HUES48 (cell line): ENCODE data around the gene GTPBP2.

Experiments
- H3K27ac ChIP-seq: one replicate; pipeline ENCODE4 v1.7.0; 2013; ENCODE audit warnings: low read depth, low read length, inconsistent platforms
- H3K27me3 ChIP-seq: 2 replicates; pipeline ENCODE4 v1.6.1; 2013; ENCODE audit warnings: mild to moderate bottlenecking, low read length; ENCODE audit not compliant: control insufficient read depth, insufficient read depth
- H3K36me3 ChIP-seq: 2 replicates; pipeline ENCODE4 v1.6.1; 2013; ENCODE audit warnings: low read length; ENCODE audit not compliant: control insufficient read depth, insufficient read depth
- H3K4me1 ChIP-seq: 2 replicates; pipeline ENCODE4 v1.6.1; 2013; ENCODE audit warnings: mild to moderate bottlenecking, low read length; ENCODE audit not compliant: control insufficient read depth, insufficient read depth
- H3K4me3 ChIP-seq: 2 replicates; pipeline ENCODE4 v1.5.1; 2013; ENCODE audit warnings: mild to moderate bottlenecking, low read depth, low read length
- H3K9ac ChIP-seq: 2 replicates; pipeline ENCODE4 v1.6.1; 2013; ENCODE audit warnings: mild to moderate bottlenecking, low read depth, low read length, moderate library complexity
- H3K9me3 ChIP-seq: 2 replicates; pipeline ENCODE4 v1.6.1; 2013; ENCODE audit warnings: low read length; ENCODE audit not compliant: control insufficient read depth, insufficient read depth

The GTPBP2 gene, protein sequence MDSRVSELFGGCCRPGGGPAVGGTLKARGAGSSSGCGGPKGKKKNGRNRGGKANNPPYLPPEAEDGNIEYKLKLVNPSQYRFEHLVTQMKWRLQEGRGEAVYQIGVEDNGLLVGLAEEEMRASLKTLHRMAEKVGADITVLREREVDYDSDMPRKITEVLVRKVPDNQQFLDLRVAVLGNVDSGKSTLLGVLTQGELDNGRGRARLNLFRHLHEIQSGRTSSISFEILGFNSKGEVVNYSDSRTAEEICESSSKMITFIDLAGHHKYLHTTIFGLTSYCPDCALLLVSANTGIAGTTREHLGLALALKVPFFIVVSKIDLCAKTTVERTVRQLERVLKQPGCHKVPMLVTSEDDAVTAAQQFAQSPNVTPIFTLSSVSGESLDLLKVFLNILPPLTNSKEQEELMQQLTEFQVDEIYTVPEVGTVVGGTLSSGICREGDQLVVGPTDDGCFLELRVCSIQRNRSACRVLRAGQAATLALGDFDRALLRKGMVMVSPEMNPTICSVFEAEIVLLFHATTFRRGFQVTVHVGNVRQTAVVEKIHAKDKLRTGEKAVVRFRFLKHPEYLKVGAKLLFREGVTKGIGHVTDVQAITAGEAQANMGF

GRCh38 chr6:43629104-43629504, at the start of gene GTPBP2:
Gene GTPBP2 (minus strand): TSS chr6:43629264. CDS start chr6:43629162, 102 bp downstream.
- peaks cover 4% of the 10 kb centered on the region for H3K4me1 ChIP-seq
- no peaks in the 10 kb centered on the region for H3K27me3 ChIP-seq
- no peaks in the 10 kb centered on the region for H3K9me3 ChIP-seq
- peaks cover 36% of the 10 kb centered on the region for H3K36me3 ChIP-seq
- peak within 1 kb of the TSS; percentile 93 for H3K9ac ChIP-seq
- H3K27ac ChIP-seq, result peak within 1 kb of the TSS; percentile 98
- H3K4me3 ChIP-seq, result peak within 1 kb of the TSS; percentile 80

- Histone ChIP-seq H3K27ac (no peak overlapping the region), H3K4me1 (0 out of 2 replicates have a peak, but pooled peaks cover 7% of the 10 kb centered on the region), H3K36me3 (peaks cover 86% of the 10 kb centered on the region), H3K4me3 (no peak overlapping the region), H3K9me3 (no peaks in the 10 kb centered on the region), H3K27me3 (no peaks in the 10 kb centered on the region), H3K9ac (no peak overlapping the region)
Measured at GRCh38 chr6:43678341-43678740, 49.3 kb upstream of the GTPBP2 start.

DNA sequence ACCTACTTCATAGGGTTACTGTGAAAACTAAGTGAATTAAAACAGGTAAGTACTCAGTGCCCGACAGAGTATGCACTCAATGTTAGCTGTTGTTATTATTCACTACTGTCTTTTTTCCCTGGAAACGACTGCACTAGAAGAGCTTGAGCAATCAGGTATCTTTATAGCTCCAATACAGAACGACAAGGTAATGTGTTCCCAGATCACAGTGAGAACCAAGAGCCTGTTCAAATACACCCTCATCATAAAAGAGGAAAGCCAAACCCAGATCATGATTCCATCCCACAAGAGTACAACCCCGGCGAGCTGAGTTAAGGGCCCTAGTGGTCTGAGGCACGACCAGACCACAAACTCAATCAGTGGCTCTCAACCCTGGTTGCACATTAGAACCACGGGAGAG, 48.7 kb upstream of the GTPBP2 start:
- Histone ChIP-seq H3K9me3 (no peaks in the 10 kb centered on the region), H3K36me3 (peaks cover 90% of the 10 kb centered on the region), H3K27me3 (no peaks in the 10 kb centered on the region), H3K4me3 (no peak overlapping the region), H3K27ac (no peak overlapping the region), H3K4me1 (0 out of 2 replicates have a peak, but pooled peaks cover 1% of the 10 kb centered on the region), H3K9ac (no peak overlapping the region)

GRCh38 chr6:43676962-43677606, 48.0 kb upstream of the GTPBP2 start:
- Histone ChIP-seq H3K27me3 (no peaks in the 10 kb centered on the region), H3K36me3 (peaks cover 93% of the 10 kb centered on the region), H3K9ac (no peak overlapping the region), H3K27ac (no peak overlapping the region), H3K9me3 (no peaks in the 10 kb centered on the region), H3K4me3 (no peak overlapping the region), H3K4me1 (no peaks in the 10 kb centered on the region)

- Histone ChIP-seq H3K36me3 (peaks cover 89% of the 10 kb centered on the region), H3K4me3 (no peak overlapping the region), H3K9me3 (no peaks in the 10 kb centered on the region), H3K9ac (no peak overlapping the region), H3K4me1 (peaks cover under 1% of the 10 kb centered on the region), H3K27me3 (no peaks in the 10 kb centered on the region), H3K27ac (no peak overlapping the region)
Measured at GRCh38 chr6:43674921-43675320, 45.9 kb upstream of the GTPBP2 start.

DNA sequence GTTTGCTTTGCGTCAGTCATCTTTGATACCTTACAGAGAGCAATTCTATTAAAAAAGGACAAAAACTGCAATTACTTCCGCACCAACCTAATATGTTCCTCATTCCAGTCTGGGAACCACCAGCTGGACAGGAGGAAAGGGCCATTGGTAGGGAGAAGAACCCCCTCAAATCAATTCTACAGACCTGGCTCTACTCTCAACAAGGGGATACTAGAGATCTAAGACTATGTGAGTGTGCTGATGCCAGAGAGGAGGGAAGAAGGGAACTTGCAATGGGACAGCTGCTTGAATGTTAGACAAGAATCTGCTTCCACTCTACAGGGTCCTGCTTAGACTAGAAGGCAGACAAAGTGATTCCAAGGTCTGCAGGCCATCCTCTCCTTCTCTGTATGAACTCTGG, 45.2 kb upstream of the GTPBP2 start:
- Histone ChIP-seq H3K4me1 (peaks cover 7% of the 10 kb centered on the region), H3K9me3 (no peaks in the 10 kb centered on the region), H3K27me3 (no peaks in the 10 kb centered on the region), H3K36me3 (peaks cover 83% of the 10 kb centered on the region), H3K9ac (no peak overlapping the region), H3K4me3 (no peak overlapping the region), H3K27ac (no peak overlapping the region)

GRCh38 chr6:43673444-43674084, 44.5 kb upstream of the GTPBP2 start:
- no peaks in the 10 kb centered on the region for H3K9me3 ChIP-seq
- peaks cover 76% of the 10 kb centered on the region for H3K36me3 ChIP-seq
- H3K4me3 ChIP-seq, result no peak overlapping the region

GRCh38 chr6:43671801-43672690, 43.0 kb upstream of the GTPBP2 start:
- H3K4me3 ChIP-seq, result no peak overlapping the region
- no peaks in the 10 kb centered on the region for H3K27me3 ChIP-seq
- peaks cover 61% of the 10 kb centered on the region for H3K36me3 ChIP-seq
- no peaks in the 10 kb centered on the region for H3K9me3 ChIP-seq
- peaks cover 27% of the 10 kb centered on the region for H3K4me1 ChIP-seq
- no peak overlapping the region for H3K27ac ChIP-seq
- H3K9ac ChIP-seq, result no peak overlapping the region

More at GRCh38 chr6:43673444-43674084, 44.5 kb upstream of the GTPBP2 start:
- H3K27ac ChIP-seq, result no peak overlapping the region
- no peaks in the 10 kb centered on the region for H3K27me3 ChIP-seq
- H3K9ac ChIP-seq, result no peak overlapping the region
- H3K4me1 ChIP-seq, result peaks cover 14% of the 10 kb centered on the region

- H3K4me3 ChIP-seq, result no peak overlapping the region
- no peak overlapping the region for H3K9ac ChIP-seq
- no peaks in the 10 kb centered on the region for H3K27me3 ChIP-seq
- no peaks in the 10 kb centered on the region for H3K9me3 ChIP-seq
- peaks cover 53% of the 10 kb centered on the region for H3K36me3 ChIP-seq
- peaks cover 27% of the 10 kb centered on the region for H3K4me1 ChIP-seq
- H3K27ac ChIP-seq, result no peak overlapping the region
Measured at GRCh38 chr6:43671011-43671800, 42.1 kb upstream of the GTPBP2 start.
